Activated T-cell treated with anti-CD3 and anti-CD28 coated beads, Interleukin-2, amount 50 U/mL, for 72 hours (primary cell): ENCODE data around the gene FAM25G. TPM values are rescaled to one million over a fixed set of nuclear protein-coding genes. Genes with fewer than 3 reads are reported as not detected.
A peak's percentile ranks its signal among the peaks of the same experiment; 100 is the strongest.

Experiments used
- ATAC-seq, 2 donors: fragments of 150-1000 bp; cut with Tn5 transposase; replicated peaks in 1 of 2; 2 replicates each; pipeline ENCODE4 v1.10.0; 2021; ENCODE audit warnings: moderate library complexity in 2 of 2, mild to moderate bottlenecking in 1 of 2
- DNase-seq, 2 donors: peaks; one replicate each; pipeline ENCODE4 v3.0.0; 2021 to 2022; ENCODE audit warnings: mixed read lengths in 1 of 2
- H3K27ac Mint-ChIP-seq: one replicate; pipeline ENCODE4 v1.8.0; 2022; ENCODE audit warnings: mild to moderate bottlenecking, moderate library complexity, mixed read lengths
- H3K27me3 Mint-ChIP-seq: one replicate; pipeline ENCODE4 v1.8.0; 2022; ENCODE audit warnings: low read depth, mixed read lengths
- H3K36me3 Mint-ChIP-seq, 2 donors: one replicate each; pipeline ENCODE4 v1.8.0; 2022; ENCODE audit warnings: mixed read lengths in 2 of 2, mild to moderate bottlenecking in 1 of 2; ENCODE audit not compliant: insufficient read depth in 2 of 2
- H3K4me1 Mint-ChIP-seq: one replicate; pipeline ENCODE4 v1.8.0; 2022; ENCODE audit warnings: low read depth, mixed read lengths
- H3K4me3 Mint-ChIP-seq, 2 donors: one replicate each; pipeline ENCODE4 v1.8.0; 2022; ENCODE audit warnings: mild to moderate bottlenecking in 2 of 2, mixed read lengths in 2 of 2, moderate library complexity in 2 of 2
- H3K9me3 Mint-ChIP-seq, 2 donors: one replicate each; pipeline ENCODE4 v1.8.0; 2022; ENCODE audit warnings: mixed read lengths in 2 of 2
- total RNA-seq, 2 donors: library from RNA; stranded (reverse); gene quantifications; one replicate each; pipeline ENCODE4 v1.2.3, GENCODE V29; 2022

Gene FAM25G
- total RNA-seq, 2 donors from 2014 or later: not detected

GRCh38 chr10:47449979-47450378 lies 41.5 kb downstream of the FAM25G start:
- Mint-ChIP-seq H3K4me1 (peaks cover 17% of the 10 kb centered on the region), H3K27ac (no peak overlapping the region), H3K9me3 (peaks cover 6 to 8% of the 10 kb centered on the region in 2 donors), H3K4me3 (no peak overlapping the region), H3K36me3 (peaks cover 1 to 8% of the 10 kb centered on the region in 2 donors), H3K27me3 (peaks cover 15% of the 10 kb centered on the region)
- no peak for DNase-seq
- no peak for ATAC-seq

- Mint-ChIP-seq H3K4me1 (peaks cover 17% of the 10 kb centered on the region), H3K4me3 (no peak overlapping the region), H3K36me3 (peaks cover 1 to 8% of the 10 kb centered on the region in 2 donors), H3K9me3 (peaks cover 6 to 8% of the 10 kb centered on the region in 2 donors), H3K27ac (no peak overlapping the region), H3K27me3 (peaks cover 9% of the 10 kb centered on the region)
- DNase-seq (no peak), ATAC-seq (peak in 1 of 2 donors; percentile 32)
Observed at GRCh38 chr10:47449102-47449978, 42.2 kb downstream of the FAM25G start.

- peaks cover 6 to 8% of the 10 kb centered on the region in 2 donors for H3K9me3 Mint-ChIP-seq
- ATAC-seq: no peak
- no peak for DNase-seq
- no peak overlapping the region for H3K27ac Mint-ChIP-seq
- H3K36me3 Mint-ChIP-seq: peaks cover 1 to 12% of the 10 kb centered on the region in 2 donors
- H3K4me3 Mint-ChIP-seq: no peak overlapping the region
- peaks cover 17% of the 10 kb centered on the region for H3K4me1 Mint-ChIP-seq
- H3K27me3 Mint-ChIP-seq: no peaks in the 10 kb centered on the region
Observed at GRCh38 chr10:47447705-47448104, 43.8 kb downstream of the FAM25G start.

- Mint-ChIP-seq H3K36me3 (peaks cover 1 to 12% of the 10 kb centered on the region in 2 donors), H3K4me3 (no peak overlapping the region), H3K9me3 (peaks cover 6 to 8% of the 10 kb centered on the region in 2 donors), H3K27ac (no peak overlapping the region), H3K4me1 (peaks cover 17% of the 10 kb centered on the region), H3K27me3 (peaks cover 3% of the 10 kb centered on the region)
- DNase-seq (no peak), ATAC-seq (no peak)
Observed at GRCh38 chr10:47447209-47447608, 44.3 kb downstream of the FAM25G start.

- no peak for DNase-seq
- Mint-ChIP-seq H3K9me3 (peaks cover 6 to 8% of the 10 kb centered on the region in 2 donors), H3K36me3 (peaks cover 1 to 12% of the 10 kb centered on the region in 2 donors)
Observed at GRCh38 chr10:47445720-47446119, 45.8 kb downstream of the FAM25G start.

GRCh38 chr10:47444047-47444446 lies 47.5 kb downstream of the FAM25G start:
- Mint-ChIP-seq H3K27ac (no peak overlapping the region), H3K36me3 (peaks cover 1 to 12% of the 10 kb centered on the region in 2 donors), H3K27me3 (peaks cover 14% of the 10 kb centered on the region), H3K9me3 (peaks cover 6 to 8% of the 10 kb centered on the region in 2 donors), H3K4me3 (no peak overlapping the region), H3K4me1 (peaks cover 14% of the 10 kb centered on the region)
- ATAC-seq (no peak), DNase-seq (no peak)

More at GRCh38 chr10:47445720-47446119, 45.8 kb downstream of the FAM25G start:
- no peak for ATAC-seq
- H3K27ac Mint-ChIP-seq: no peak overlapping the region
- peaks cover 17% of the 10 kb centered on the region for H3K4me1 Mint-ChIP-seq
- no peak overlapping the region for H3K4me3 Mint-ChIP-seq
- H3K27me3 Mint-ChIP-seq: peaks cover 14% of the 10 kb centered on the region

GRCh38 chr10:47443145-47443544 lies 48.4 kb downstream of the FAM25G start:
- no peak overlapping the region for H3K27ac Mint-ChIP-seq
- ATAC-seq (no peak), DNase-seq (no peak)
- H3K4me1 Mint-ChIP-seq: peaks cover 5% of the 10 kb centered on the region
- H3K4me3 Mint-ChIP-seq: no peak overlapping the region
- H3K9me3 Mint-ChIP-seq: peaks cover 8% of the 10 kb centered on the region in 2 donors
- peaks cover 1 to 12% of the 10 kb centered on the region in 2 donors for H3K36me3 Mint-ChIP-seq
- H3K27me3 Mint-ChIP-seq: peaks cover 14% of the 10 kb centered on the region

- Mint-ChIP-seq H3K27me3 (peaks cover 14% of the 10 kb centered on the region), H3K4me1 (no peaks in the 10 kb centered on the region), H3K36me3 (peaks cover 1 to 12% of the 10 kb centered on the region in 2 donors), H3K4me3 (no peak overlapping the region), H3K9me3 (peaks cover 7 to 9% of the 10 kb centered on the region in 2 donors), H3K27ac (no peak overlapping the region)
- ATAC-seq: no peak
- no peak for DNase-seq
Observed at GRCh38 chr10:47442351-47442750, 49.1 kb downstream of the FAM25G start.

- no peak for DNase-seq
- Mint-ChIP-seq H3K4me1 (no peaks in the 10 kb centered on the region), H3K4me3 (no peak overlapping the region), H3K27me3 (peaks cover 14% of the 10 kb centered on the region), H3K27ac (no peak overlapping the region), H3K36me3 (peaks cover 1 to 12% of the 10 kb centered on the region in 2 donors), H3K9me3 (peaks cover 7 to 9% of the 10 kb centered on the region in 2 donors)
- no peak for ATAC-seq
Observed at GRCh38 chr10:47441938-47442337, 49.6 kb downstream of the FAM25G start.

- ATAC-seq: no peak
- Mint-ChIP-seq H3K27ac (no peak overlapping the region), H3K9me3 (peaks cover 5 to 7% of the 10 kb centered on the region in 2 donors), H3K27me3 (peaks cover 30% of the 10 kb centered on the region), H3K4me1 (no peaks in the 10 kb centered on the region), H3K4me3 (no peak overlapping the region), H3K36me3 (peaks cover 1 to 5% of the 10 kb centered on the region in 2 donors)
- no peak for DNase-seq
Observed at GRCh38 chr10:47440207-47440606, 51.3 kb downstream of the FAM25G start.

GRCh38 chr10:47438857-47439474 lies 52.5 kb downstream of the FAM25G start:
- Mint-ChIP-seq H3K36me3 (peaks cover 2 to 6% of the 10 kb centered on the region in 2 donors), H3K27ac (no peak overlapping the region), H3K4me1 (no peaks in the 10 kb centered on the region), H3K9me3 (peaks cover 4 to 9% of the 10 kb centered on the region in 2 donors), H3K4me3 (no peak overlapping the region), H3K27me3 (peaks cover 37% of the 10 kb centered on the region)
- DNase-seq (no peak), ATAC-seq (no peak)
